H1 (cell line): ENCODE data around the gene HSPA1A.

Experiments
- EGR1 ChIP-seq: IDR thresholded peaks from 2 replicates; pipeline ENCODE4 v1.6.1; 2011; ENCODE audit warnings: low read depth, low read length, borderline replicate concordance
- EZH2 ChIP-seq: fragments of 200-600 bp; sonication (generic); IDR thresholded peaks from 2 replicates; pipeline ENCODE4 v1.7.1; 2012; ENCODE audit warnings: low read depth, mild to moderate bottlenecking, moderate library complexity, low read length, inconsistent platforms; ENCODE audit not compliant: severe bottlenecking
- RNF2 ChIP-seq: fragments of 200-900, 300-1000 bp; sonication (generic); IDR thresholded peaks from 2 replicates; pipeline ENCODE4 v1.7.1; 2016; ENCODE audit warnings: borderline replicate concordance, low read depth, mild to moderate bottlenecking, antibody characterized with exemption, low read length; ENCODE audit not compliant: poor library complexity, severe bottlenecking; ENCODE audit errors: missing control alignments

- TF ChIP-seq EZH2: no peak
- TF ChIP-seq RNF2: no peak
- no peak for TF ChIP-seq EGR1
These were observed 48.2 kb upstream of the HSPA1A start for GRCh38 chr6:31767096-31767645.
